Activated CD4-positive, alpha-beta T cell treated with anti-CD3 and anti-CD28 coated beads, Interleukin-2, amount 10 ng/mL, durations not matched to agents 7 days and 5 days (primary cell): ENCODE measurements around the gene DCC. TPM values are rescaled to one million over a fixed set of nuclear protein-coding genes. Genes with fewer than 3 reads are reported as not detected.

Source experiments
- CTCF ChIA-PET: fragments of 350-600 bp; sonication (Branson Sonifier 250); formaldehyde crosslinking; loops from one replicate; lab custom pipeline; 2021; ENCODE audit warnings: antibody characterized with exemption; lab: Charles Lee
- POLR2A ChIA-PET: fragments of 350-600 bp; sonication (Branson Sonifier 250); formaldehyde crosslinking; loops from one replicate; lab custom pipeline; 2021; ENCODE audit warnings: antibody characterized with exemption; lab: Charles Lee
- DNase-seq: peaks from one replicate; pipeline ENCODE4 v3.0.0-alpha.2; 2020
- H3K27ac Mint-ChIP-seq: one replicate; pipeline ENCODE4 v1.8.0; 2021; ENCODE audit warnings: mild to moderate bottlenecking, moderate library complexity, mixed read lengths
- H3K27me3 Mint-ChIP-seq: one replicate; pipeline ENCODE4 v1.8.0; 2021; ENCODE audit warnings: mixed read lengths
- H3K36me3 Mint-ChIP-seq: one replicate; pipeline ENCODE4 v1.8.0; 2021; ENCODE audit warnings: low read depth, mixed read lengths
- H3K4me1 Mint-ChIP-seq: one replicate; pipeline ENCODE4 v1.8.0; 2021; ENCODE audit warnings: mixed read lengths
- H3K4me3 Mint-ChIP-seq: one replicate; pipeline ENCODE4 v1.8.0; 2021; ENCODE audit warnings: mild to moderate bottlenecking, moderate library complexity, mixed read lengths
- H3K9me3 Mint-ChIP-seq: one replicate; pipeline ENCODE4 v1.8.0; 2021; ENCODE audit warnings: mixed read lengths
- total RNA-seq, 2 experiments: library from RNA; stranded (reverse); gene quantifications; one replicate each; pipeline ENCODE4 v1.2.3, GENCODE V29; 2021

DCC gene
- total RNA-seq, 2 experiments from 2014 or later, result not detected

- Mint-ChIP-seq H3K9me3 (no peaks in the 10 kb centered on the region), H3K4me1 (no peaks in the 10 kb centered on the region), H3K36me3 (no peaks in the 10 kb centered on the region), H3K27ac (no peak overlapping the region), H3K27me3 (no peaks in the 10 kb centered on the region), H3K4me3 (no peak overlapping the region)
- no peak for DNase-seq
- ChIA-PET CTCF (interaction anchor here (0.5 kb wide), 1 partner anchor 64 kb away, joined by 3 read pairs; no protein-coding TSS in a partner anchor), POLR2A (no interaction called here)
These were observed 330.9 kb downstream of the DCC start for GRCh38 chr18:52670896-52671295.

GRCh38 chr18:52678034-52678433 is 338.0 kb downstream of the DCC start:
- CTCF ChIA-PET, result no interaction called here
- Mint-ChIP-seq H3K9me3 (no peaks in the 10 kb centered on the region), H3K4me1 (no peaks in the 10 kb centered on the region), H3K36me3 (no peaks in the 10 kb centered on the region), H3K4me3 (no peak overlapping the region), H3K27ac (no peak overlapping the region), H3K27me3 (no peaks in the 10 kb centered on the region)
- POLR2A ChIA-PET, result no interaction called here
- DNase-seq, result no peak

- Mint-ChIP-seq H3K27ac (no peak overlapping the region), H3K9me3 (no peaks in the 10 kb centered on the region), H3K27me3 (no peaks in the 10 kb centered on the region), H3K4me1 (no peaks in the 10 kb centered on the region), H3K4me3 (no peak overlapping the region), H3K36me3 (no peaks in the 10 kb centered on the region)
- CTCF ChIA-PET, result no interaction called here
- POLR2A ChIA-PET, result no interaction called here
- DNase-seq, result no peak
These were observed 338.6 kb downstream of the DCC start for GRCh38 chr18:52678551-52678950.

DNA sequence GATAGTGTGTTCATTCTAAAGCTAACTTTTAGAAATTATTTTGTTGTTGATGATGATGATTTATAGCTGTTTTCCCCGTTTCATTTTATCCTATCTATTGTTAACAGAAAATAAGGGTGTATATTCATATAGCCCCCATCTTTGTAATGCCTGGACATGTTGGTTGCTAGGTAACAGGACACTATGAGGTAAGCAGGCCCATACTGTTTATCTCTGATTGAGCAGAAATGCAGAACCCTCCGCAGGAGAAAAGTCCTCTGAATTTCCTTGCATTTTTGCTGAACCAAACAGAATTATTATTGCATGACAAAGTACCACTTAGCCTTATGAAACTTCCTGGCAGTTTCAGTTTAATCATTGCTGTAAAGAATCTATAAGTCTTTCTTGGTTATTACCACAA is 339.4 kb downstream of the DCC start:
- H3K4me3 Mint-ChIP-seq, result no peak overlapping the region
- CTCF ChIA-PET, result no interaction called here
- H3K27ac Mint-ChIP-seq, result no peak overlapping the region
- no peaks in the 10 kb centered on the region for H3K27me3 Mint-ChIP-seq
- no peaks in the 10 kb centered on the region for H3K36me3 Mint-ChIP-seq
- POLR2A ChIA-PET, result no interaction called here
- H3K9me3 Mint-ChIP-seq, result no peaks in the 10 kb centered on the region
- no peaks in the 10 kb centered on the region for H3K4me1 Mint-ChIP-seq
- DNase-seq, result no peak

GRCh38 chr18:52682260-52682659 is 342.3 kb downstream of the DCC start:
- H3K9me3 Mint-ChIP-seq, result no peaks in the 10 kb centered on the region
- no peak overlapping the region for H3K4me3 Mint-ChIP-seq
- ChIA-PET POLR2A (no interaction called here), CTCF (no interaction called here)
- H3K27ac Mint-ChIP-seq, result no peak overlapping the region
- no peaks in the 10 kb centered on the region for H3K4me1 Mint-ChIP-seq
- no peaks in the 10 kb centered on the region for H3K36me3 Mint-ChIP-seq
- no peak for DNase-seq
- H3K27me3 Mint-ChIP-seq, result no peaks in the 10 kb centered on the region

DNA sequence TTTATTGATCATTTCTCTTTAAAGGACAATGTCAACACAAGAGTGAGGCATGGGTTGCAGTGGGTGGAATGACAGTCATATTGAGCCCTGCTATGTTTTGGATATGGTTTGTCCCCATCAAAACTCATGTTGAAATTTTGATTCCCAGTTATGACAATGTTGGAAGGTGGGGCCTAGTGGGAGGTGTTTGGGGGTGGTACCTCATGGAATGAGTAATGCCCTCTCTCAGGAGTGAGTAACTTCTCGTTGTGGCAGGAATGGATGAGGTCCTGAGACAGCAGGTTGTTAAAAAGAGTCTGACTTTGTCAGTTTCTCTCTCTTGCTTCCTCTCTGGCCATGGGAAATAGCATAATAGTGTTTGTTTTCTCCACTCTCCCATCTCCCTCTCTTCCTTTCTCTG is 345.3 kb downstream of the DCC start:
- ChIA-PET POLR2A (no interaction called here), CTCF (no interaction called here)
- H3K36me3 Mint-ChIP-seq, result no peaks in the 10 kb centered on the region
- no peak overlapping the region for H3K27ac Mint-ChIP-seq
- no peaks in the 10 kb centered on the region for H3K9me3 Mint-ChIP-seq
- no peaks in the 10 kb centered on the region for H3K4me1 Mint-ChIP-seq
- H3K4me3 Mint-ChIP-seq, result no peak overlapping the region
- no peak for DNase-seq
- no peaks in the 10 kb centered on the region for H3K27me3 Mint-ChIP-seq

DNA sequence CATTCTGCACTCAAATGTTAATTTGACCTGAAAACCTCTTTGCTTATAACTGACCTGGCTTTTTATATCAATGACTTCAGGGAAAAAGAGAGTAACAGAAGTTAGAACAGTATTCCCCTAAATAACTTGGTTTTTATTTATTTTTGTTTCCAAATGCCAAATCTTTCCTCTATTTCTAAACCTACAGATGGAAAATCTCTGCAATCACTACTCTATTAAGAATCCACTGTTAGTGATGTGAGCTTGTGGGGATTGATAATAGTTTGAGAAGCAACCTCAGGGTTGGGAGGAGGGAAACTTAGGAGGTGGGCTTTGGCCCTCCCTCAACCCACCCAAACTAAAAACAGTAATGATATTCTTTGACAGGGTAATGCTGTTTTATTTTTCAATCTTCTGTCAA is 351.8 kb downstream of the DCC start:
- CTCF ChIA-PET, result no interaction called here
- DNase-seq, result no peak
- H3K4me3 Mint-ChIP-seq, result no peak overlapping the region
- H3K4me1 Mint-ChIP-seq, result no peaks in the 10 kb centered on the region
- no peaks in the 10 kb centered on the region for H3K27me3 Mint-ChIP-seq
- H3K36me3 Mint-ChIP-seq, result no peaks in the 10 kb centered on the region
- H3K9me3 Mint-ChIP-seq, result no peaks in the 10 kb centered on the region
- H3K27ac Mint-ChIP-seq, result no peak overlapping the region
- POLR2A ChIA-PET, result no interaction called here

- H3K4me1 Mint-ChIP-seq, result no peaks in the 10 kb centered on the region
- no peak overlapping the region for H3K4me3 Mint-ChIP-seq
- ChIA-PET POLR2A (no interaction called here), CTCF (no interaction called here)
- no peak for DNase-seq
- no peaks in the 10 kb centered on the region for H3K27me3 Mint-ChIP-seq
- H3K27ac Mint-ChIP-seq, result no peak overlapping the region
- no peaks in the 10 kb centered on the region for H3K9me3 Mint-ChIP-seq
- H3K36me3 Mint-ChIP-seq, result no peaks in the 10 kb centered on the region
These were observed 354.8 kb downstream of the DCC start for GRCh38 chr18:52694804-52695203.

DNA sequence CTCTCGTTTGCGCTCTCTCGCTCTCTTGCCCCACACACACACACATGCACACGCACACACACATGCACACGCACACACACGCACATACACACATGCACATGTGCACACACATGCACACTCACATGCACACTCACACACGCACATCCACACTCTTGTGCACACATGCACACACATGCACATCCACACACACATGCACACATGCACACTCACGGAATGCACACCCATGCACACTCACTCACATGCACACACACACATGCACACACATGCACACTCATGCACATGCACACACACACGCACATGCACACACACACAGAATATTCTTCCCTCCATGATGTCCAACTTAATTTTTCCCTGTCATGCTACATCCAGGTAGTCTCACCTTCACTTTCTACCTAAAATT is 360.1 kb downstream of the DCC start:
- Mint-ChIP-seq H3K9me3 (no peaks in the 10 kb centered on the region), H3K4me3 (no peak overlapping the region), H3K27ac (no peak overlapping the region), H3K4me1 (no peaks in the 10 kb centered on the region), H3K27me3 (no peaks in the 10 kb centered on the region), H3K36me3 (no peaks in the 10 kb centered on the region)
- ChIA-PET POLR2A (no interaction called here), CTCF (interaction anchor here (1.7 kb wide), 1 partner anchor 11 kb away, joined by 3 read pairs; no protein-coding TSS in a partner anchor)
- no peak for DNase-seq

GRCh38 chr18:52700816-52701215 is 360.8 kb downstream of the DCC start:
- Mint-ChIP-seq H3K27me3 (no peaks in the 10 kb centered on the region), H3K27ac (no peak overlapping the region), H3K36me3 (no peaks in the 10 kb centered on the region), H3K4me3 (no peak overlapping the region), H3K9me3 (no peaks in the 10 kb centered on the region), H3K4me1 (no peaks in the 10 kb centered on the region)
- ChIA-PET POLR2A (no interaction called here), CTCF (interaction anchor here (1.7 kb wide), 1 partner anchor 12 kb away, joined by 3 read pairs; no protein-coding TSS in a partner anchor)
- DNase-seq, result no peak

- DNase-seq, result no peak
- Mint-ChIP-seq H3K4me1 (no peaks in the 10 kb centered on the region), H3K9me3 (no peaks in the 10 kb centered on the region), H3K27ac (no peak overlapping the region), H3K4me3 (no peak overlapping the region), H3K27me3 (no peaks in the 10 kb centered on the region), H3K36me3 (no peaks in the 10 kb centered on the region)
- ChIA-PET POLR2A (no interaction called here), CTCF (interaction anchor here (1.7 kb wide), 1 partner anchor 12 kb away, joined by 3 read pairs; no protein-coding TSS in a partner anchor)
These were observed 361.4 kb downstream of the DCC start for GRCh38 chr18:52701219-52701935.

GRCh38 chr18:52715421-52715820 is 375.4 kb downstream of the DCC start:
- no peaks in the 10 kb centered on the region for H3K36me3 Mint-ChIP-seq
- POLR2A ChIA-PET, result no interaction called here
- no peaks in the 10 kb centered on the region for H3K27me3 Mint-ChIP-seq
- DNase-seq, result no peak
- H3K27ac Mint-ChIP-seq, result no peak overlapping the region
- H3K4me1 Mint-ChIP-seq, result no peaks in the 10 kb centered on the region
- no peak overlapping the region for H3K4me3 Mint-ChIP-seq
- CTCF ChIA-PET, result no interaction called here
- H3K9me3 Mint-ChIP-seq, result no peaks in the 10 kb centered on the region

GRCh38 chr18:52715991-52716390 is 376.0 kb downstream of the DCC start:
- Mint-ChIP-seq H3K4me3 (no peak overlapping the region), H3K4me1 (no peaks in the 10 kb centered on the region), H3K9me3 (no peaks in the 10 kb centered on the region), H3K36me3 (no peaks in the 10 kb centered on the region), H3K27ac (no peak overlapping the region), H3K27me3 (no peaks in the 10 kb centered on the region)
- DNase-seq, result no peak
- POLR2A ChIA-PET, result no interaction called here
- CTCF ChIA-PET, result interaction anchor here (0.7 kb wide), 1 partner anchor 247 kb away, joined by 3 read pairs; no protein-coding TSS in a partner anchor

GRCh38 chr18:52716973-52717372 is 377.0 kb downstream of the DCC start:
- no peaks in the 10 kb centered on the region for H3K9me3 Mint-ChIP-seq
- ChIA-PET CTCF (no interaction called here), POLR2A (no interaction called here)
- no peaks in the 10 kb centered on the region for H3K27me3 Mint-ChIP-seq
- DNase-seq, result no peak
- H3K4me3 Mint-ChIP-seq, result no peak overlapping the region
- H3K36me3 Mint-ChIP-seq, result no peaks in the 10 kb centered on the region
- H3K4me1 Mint-ChIP-seq, result no peaks in the 10 kb centered on the region
- no peak overlapping the region for H3K27ac Mint-ChIP-seq
